Measurements from ENCODE around the gene SLC4A5. TPM values are rescaled to one million over a fixed set of nuclear protein-coding genes. Genes with fewer than 3 reads are reported as not detected.

SLC4A5 gene
- total RNA-seq, 1 experiment from 2014 or later, result 1.8 TPM

DNA sequence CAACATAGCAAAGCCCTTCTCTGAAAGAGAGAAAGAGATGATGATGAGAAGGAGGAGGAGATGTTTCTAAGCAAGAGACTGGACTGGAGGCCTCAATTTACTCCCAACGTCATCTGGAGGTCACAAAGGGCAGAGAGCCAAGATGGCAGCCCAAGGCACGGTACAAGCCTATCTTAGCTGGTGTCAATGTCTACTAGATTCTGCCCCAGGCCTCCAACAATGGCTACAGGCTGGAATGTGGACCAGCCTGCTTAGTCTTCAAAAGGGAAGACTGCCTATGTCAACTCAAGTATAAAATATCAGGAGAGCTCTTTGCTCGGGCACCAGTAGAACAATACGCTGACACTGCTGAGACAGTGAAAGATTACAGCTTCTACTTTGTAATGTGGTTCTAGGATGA is 6.7 kb upstream of the SLC4A5 start:
- CTCF ChIA-PET, result interaction anchor here (5.6 kb wide), 1 partner anchor 15 kb away, joined by 44 read pairs; no protein-coding TSS in a partner anchor
- POLR2A ChIA-PET, result no interaction called here
- Mint-ChIP-seq H3K27ac (no peak overlapping the region), H3K4me1 (no peaks in the 10 kb centered on the region), H3K9me3 (no peaks in the 10 kb centered on the region), H3K36me3 (no peaks in the 10 kb centered on the region), H3K27me3 (ENCODE audit: low read depth) (peaks cover 11% of the 10 kb centered on the region; the same call in 1 of the 2 replicates), H3K4me3 (no peak overlapping the region)
- TF ChIP-seq ZSCAN18 (CRISPR knock-in tag; IDR thresholded peaks at IDR 0.05), result no peak
- no peak for TF ChIP-seq ZNF532 (CRISPR knock-in tag; IDR thresholded peaks at IDR 0.05; ENCODE audit: borderline replicate concordance)
- TF ChIP-seq, protein P1, sequence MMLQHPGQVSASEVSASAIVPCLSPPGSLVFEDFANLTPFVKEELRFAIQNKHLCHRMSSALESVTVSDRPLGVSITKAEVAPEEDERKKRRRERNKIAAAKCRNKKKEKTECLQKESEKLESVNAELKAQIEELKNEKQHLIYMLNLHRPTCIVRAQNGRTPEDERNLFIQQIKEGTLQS (CRISPR knock-in tag; conservative IDR thresholded peaks at IDR 0.05), result no peak
- TF ChIP-seq ZBTB21 (CRISPR knock-in tag; IDR thresholded peaks at IDR 0.05; ENCODE audit: borderline replicate concordance), result no peak
- no peak for TF ChIP-seq NR1H2 (CRISPR knock-in tag; IDR thresholded peaks at IDR 0.05)
- TF ChIP-seq ZNF232 (CRISPR knock-in tag; IDR thresholded peaks at IDR 0.05), result no peak
- TF ChIP-seq MYBL2 (CRISPR knock-in tag; IDR thresholded peaks at IDR 0.05), result no peak
- no peak for TF ChIP-seq CBFB (CRISPR knock-in tag; IDR thresholded peaks at IDR 0.05; ENCODE audit: low read depth)
- TF ChIP-seq NR2C2 (CRISPR knock-in tag; IDR thresholded peaks at IDR 0.05), result no peak
- no peak for ATAC-seq
- no peak for DNase-seq (ENCODE audit: low spot score)

DNA sequence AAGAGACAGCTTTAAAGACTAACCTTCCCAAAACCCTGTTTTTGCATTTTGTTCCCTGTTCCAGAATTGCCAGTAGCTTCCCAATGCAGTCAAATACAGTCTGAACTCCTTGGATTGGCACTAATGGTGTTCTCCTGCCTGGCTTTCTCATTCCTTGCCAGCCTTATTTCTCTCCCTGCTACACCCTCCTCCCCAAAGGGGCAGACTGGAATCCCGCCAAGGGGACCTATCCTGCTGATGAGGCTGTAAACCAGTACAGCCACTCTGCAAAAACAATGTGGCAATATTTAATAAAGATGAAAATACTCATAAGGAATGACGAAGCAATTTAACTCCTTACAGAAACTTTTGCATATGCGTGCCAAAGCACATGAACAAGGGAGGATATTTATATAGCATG is 4.5 kb upstream of the SLC4A5 start:
- DNase-seq (ENCODE audit: low spot score) (no peak), ATAC-seq (no peak)
- Mint-ChIP-seq H3K36me3 (no peaks in the 10 kb centered on the region), H3K4me1 (no peaks in the 10 kb centered on the region), H3K27ac (no peak overlapping the region), H3K27me3 (ENCODE audit: low read depth) (peaks cover 19% of the 10 kb centered on the region), H3K4me3 (no peak overlapping the region), H3K9me3 (no peaks in the 10 kb centered on the region)
- CTCF ChIA-PET, result interaction anchor here (1.1 to 5.6 kb wide), 2 partner anchors 13 kb away, joined by 12 to 44 read pairs; no protein-coding TSS in a partner anchor
- POLR2A ChIA-PET, result no interaction called here
- TF ChIP-seq KAT7 (CRISPR knock-in tag; IDR thresholded peaks at IDR 0.05; ENCODE audit: borderline replicate concordance) (no peak), NFE2L1 (CRISPR knock-in tag; IDR thresholded peaks at IDR 0.05) (no peak), ESRRA (CRISPR knock-in tag; IDR thresholded peaks at IDR 0.05; ENCODE audit: borderline replicate concordance) (no peak), ATF2 (CRISPR knock-in tag; IDR thresholded peaks at IDR 0.05; ENCODE audit: borderline replicate concordance, low read depth) (no peak), FOXP4 (CRISPR knock-in tag; IDR thresholded peaks at IDR 0.05) (no peak), CDX4 (CRISPR knock-in tag; IDR thresholded peaks at IDR 0.05; ENCODE audit: borderline replicate concordance) (no peak), ZBTB21 (CRISPR knock-in tag; IDR thresholded peaks at IDR 0.05; ENCODE audit: borderline replicate concordance) (no peak), TEAD1 (CRISPR knock-in tag; IDR thresholded peaks at IDR 0.05) (no peak), ZNF416 (CRISPR knock-in tag; IDR thresholded peaks at IDR 0.05) (no peak), NR3C1 (CRISPR knock-in tag; conservative IDR thresholded peaks at IDR 0.05; ENCODE audit: low read depth) (no peak)
- TF ChIP-seq, protein P2, sequence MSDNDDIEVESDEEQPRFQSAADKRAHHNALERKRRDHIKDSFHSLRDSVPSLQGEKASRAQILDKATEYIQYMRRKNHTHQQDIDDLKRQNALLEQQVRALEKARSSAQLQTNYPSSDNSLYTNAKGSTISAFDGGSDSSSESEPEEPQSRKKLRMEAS (CRISPR knock-in tag; IDR thresholded peaks at IDR 0.05), result no peak
- TF ChIP-seq, protein P3, sequence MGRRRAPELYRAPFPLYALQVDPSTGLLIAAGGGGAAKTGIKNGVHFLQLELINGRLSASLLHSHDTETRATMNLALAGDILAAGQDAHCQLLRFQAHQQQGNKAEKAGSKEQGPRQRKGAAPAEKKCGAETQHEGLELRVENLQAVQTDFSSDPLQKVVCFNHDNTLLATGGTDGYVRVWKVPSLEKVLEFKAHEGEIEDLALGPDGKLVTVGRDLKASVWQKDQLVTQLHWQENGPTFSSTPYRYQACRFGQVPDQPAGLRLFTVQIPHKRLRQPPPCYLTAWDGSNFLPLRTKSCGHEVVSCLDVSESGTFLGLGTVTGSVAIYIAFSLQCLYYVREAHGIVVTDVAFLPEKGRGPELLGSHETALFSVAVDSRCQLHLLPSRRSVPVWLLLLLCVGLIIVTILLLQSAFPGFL (CRISPR knock-in tag; IDR thresholded peaks at IDR 0.05; ENCODE audit: borderline replicate concordance), result no peak
